Fibroblast of lung (primary cell): Measurements from ENCODE around the gene ACE.

Source experiments
- EZH2 ChIP-seq: IDR thresholded peaks from 2 replicates; pipeline ENCODE4 v1.5.1; 2012; ENCODE audit warnings: low read length, control low read depth, mild to moderate bottlenecking; ENCODE audit errors: missing control alignments
- TF ChIP-seq, protein P1 (sequence below), 2 donors: IDR thresholded peaks in 1 of 2; conservative IDR thresholded peaks in 1 of 2; 1 replicate in 1 of 2; 2 replicates in 1 of 2; pipeline ENCODE4 v1.5.1; 2011 to 2012; ENCODE audit warnings: low read length in 2 of 2, control low read depth in 1 of 2, inconsistent platforms in 1 of 2, low read depth in 1 of 2, mild to moderate bottlenecking in 1 of 2

DNA sequence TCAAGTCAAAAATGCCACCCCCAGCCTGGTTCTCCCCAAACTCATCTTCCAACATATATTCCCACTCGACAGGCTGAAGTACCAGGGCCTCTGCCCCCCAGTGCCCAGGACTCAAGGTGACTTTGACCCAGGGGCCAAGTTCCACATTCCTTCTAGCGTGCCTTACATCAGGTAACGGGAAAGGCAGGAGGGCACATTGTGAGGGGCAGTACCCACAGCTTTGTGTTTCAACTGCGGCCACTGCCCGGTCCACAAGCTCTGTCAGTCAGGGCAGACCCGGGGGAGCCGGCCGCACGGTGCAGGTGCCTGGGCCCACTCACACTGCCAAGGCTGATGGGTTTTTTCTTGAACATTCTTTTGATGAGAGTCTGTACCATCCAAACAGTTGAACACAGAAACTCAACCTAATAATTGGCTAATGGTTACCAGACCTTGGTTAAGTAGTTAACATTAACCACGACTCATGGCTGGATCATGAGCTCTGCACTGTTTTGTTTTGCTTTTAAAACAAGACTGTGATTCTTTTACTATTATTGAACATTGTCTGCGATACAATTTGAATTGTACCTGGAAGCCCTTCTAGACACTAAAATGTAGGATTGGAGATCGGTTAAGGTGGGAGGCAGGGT, 17.6 kb downstream of the ACE start:
- TF ChIP-seq, protein P1, sequence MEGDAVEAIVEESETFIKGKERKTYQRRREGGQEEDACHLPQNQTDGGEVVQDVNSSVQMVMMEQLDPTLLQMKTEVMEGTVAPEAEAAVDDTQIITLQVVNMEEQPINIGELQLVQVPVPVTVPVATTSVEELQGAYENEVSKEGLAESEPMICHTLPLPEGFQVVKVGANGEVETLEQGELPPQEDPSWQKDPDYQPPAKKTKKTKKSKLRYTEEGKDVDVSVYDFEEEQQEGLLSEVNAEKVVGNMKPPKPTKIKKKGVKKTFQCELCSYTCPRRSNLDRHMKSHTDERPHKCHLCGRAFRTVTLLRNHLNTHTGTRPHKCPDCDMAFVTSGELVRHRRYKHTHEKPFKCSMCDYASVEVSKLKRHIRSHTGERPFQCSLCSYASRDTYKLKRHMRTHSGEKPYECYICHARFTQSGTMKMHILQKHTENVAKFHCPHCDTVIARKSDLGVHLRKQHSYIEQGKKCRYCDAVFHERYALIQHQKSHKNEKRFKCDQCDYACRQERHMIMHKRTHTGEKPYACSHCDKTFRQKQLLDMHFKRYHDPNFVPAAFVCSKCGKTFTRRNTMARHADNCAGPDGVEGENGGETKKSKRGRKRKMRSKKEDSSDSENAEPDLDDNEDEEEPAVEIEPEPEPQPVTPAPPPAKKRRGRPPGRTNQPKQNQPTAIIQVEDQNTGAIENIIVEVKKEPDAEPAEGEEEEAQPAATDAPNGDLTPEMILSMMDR (conservative IDR thresholded peaks at IDR 0.05 in 1 of 2, IDR thresholded peaks at IDR 0.05 in 1 of 2; ENCODE audit: low read depth in 1 of 2, low read length in 2 of 2) = no peak
- no peak for TF ChIP-seq EZH2
